Erythroblast (primary cell): ENCODE data around the gene APOBEC3A.

Source experiments
- DNase-seq, 2 experiments: peaks; one replicate each; lab custom pipeline; 2025; lab: John Stamatoyannopoulos, UW
- GATA1 ChIP-seq: IDR thresholded peaks from 2 replicates; pipeline ENCODE4 v1.6.1; 2011; ENCODE audit warnings: low read depth, mild to moderate bottlenecking, control low read depth, low read length, moderate library complexity
- POLR2A ChIP-seq: IDR thresholded peaks from 2 replicates; pipeline ENCODE4 v1.6.1; 2011; ENCODE audit warnings: mild to moderate bottlenecking, low read length

APOBEC3A gene

GRCh38 chr22:38957046-38957770 lies at the start of gene APOBEC3A:
Gene APOBEC3A, plus strand, starts transcription at chr22:38957609. Its CDS starts 83 bp downstream, at chr22:38957692.
- peak; percentile 50 to 74 for DNase-seq
- TF ChIP-seq POLR2A (no peak), GATA1 (no peak)

- DNase-seq = no peak
- no peak for TF ChIP-seq GATA1
- TF ChIP-seq POLR2A = no peak
These were observed 49.6 kb upstream of the APOBEC3A start for GRCh38 chr22:38907767-38908166.

GRCh38 chr22:38911434-38911833 lies 46.0 kb upstream of the APOBEC3A start:
- no peak for DNase-seq
- no peak for TF ChIP-seq POLR2A

- no peak for DNase-seq
These were observed 37.7 kb upstream of the APOBEC3A start for GRCh38 chr22:38919631-38920190.

GRCh38 chr22:38921120-38921519 lies 36.3 kb upstream of the APOBEC3A start:
- no peak for DNase-seq
- TF ChIP-seq POLR2A (no peak), GATA1 (no peak)

More at GRCh38 chr22:38919631-38920190, 37.7 kb upstream of the APOBEC3A start:
- TF ChIP-seq POLR2A (no peak), GATA1 (no peak)

- DNase-seq = no peak
These were observed 35.6 kb upstream of the APOBEC3A start for GRCh38 chr22:38921806-38922205.

GRCh38 chr22:38923463-38924346 lies 33.7 kb upstream of the APOBEC3A start:
- TF ChIP-seq POLR2A (no peak), GATA1 (no peak)
- no peak for DNase-seq

More at GRCh38 chr22:38921806-38922205, 35.6 kb upstream of the APOBEC3A start:
- no peak for TF ChIP-seq POLR2A
- no peak for TF ChIP-seq GATA1

- no peak for TF ChIP-seq GATA1
- no peak for TF ChIP-seq POLR2A
- peak; percentile 29 to 32 for DNase-seq
These were observed 33.0 kb upstream of the APOBEC3A start for GRCh38 chr22:38924347-38924952.

GRCh38 chr22:38925571-38926041 lies 31.8 kb upstream of the APOBEC3A start:
- no peak for TF ChIP-seq POLR2A
- no peak for TF ChIP-seq GATA1
- no peak for DNase-seq

- DNase-seq = peak; percentile 74 to 83
- TF ChIP-seq POLR2A (no peak), GATA1 (no peak)
These were observed 30.2 kb upstream of the APOBEC3A start for GRCh38 chr22:38927033-38927781.

- TF ChIP-seq POLR2A (no peak), GATA1 (no peak)
- no peak for DNase-seq
These were observed 26.9 kb upstream of the APOBEC3A start for GRCh38 chr22:38930512-38930911.

GRCh38 chr22:38935023-38935422 lies 22.4 kb upstream of the APOBEC3A start:
- DNase-seq = no peak
- no peak for TF ChIP-seq POLR2A
- no peak for TF ChIP-seq GATA1

- TF ChIP-seq GATA1 (no peak), POLR2A (no peak)
- no peak for DNase-seq
These were observed 21.8 kb upstream of the APOBEC3A start for GRCh38 chr22:38935616-38936015.
